ENCODE data around the gene PLVAP.

PLVAP gene

DNA sequence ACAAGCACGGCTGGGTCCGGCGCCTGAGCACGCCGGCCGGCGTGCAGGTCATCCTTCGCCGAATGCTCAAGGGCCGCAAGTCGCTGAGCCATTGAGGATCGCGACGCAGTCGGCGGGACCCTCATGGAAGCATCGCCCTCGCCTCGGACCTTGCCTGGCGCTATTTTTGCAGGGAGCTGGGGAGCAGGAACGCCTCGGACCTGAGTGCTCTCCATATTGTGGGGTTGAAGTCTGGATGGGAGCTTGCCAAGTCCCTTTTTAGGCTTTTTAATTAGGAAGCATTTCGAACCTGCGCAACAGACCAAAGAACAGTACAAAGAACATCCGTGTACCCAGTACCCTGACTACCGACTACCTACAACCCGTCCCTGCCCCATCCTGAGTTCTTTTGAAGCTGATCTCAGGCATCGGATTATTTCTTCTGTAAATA, 70.8 kb downstream of the PLVAP start:
- in situ Hi-C loops (cut with HindIII; ENCODE audit: low sequenced_read_pairs): loop anchor here (25.0 kb wide), 1 partner anchor 144 kb away; no protein-coding TSS in a partner anchor

DNA sequence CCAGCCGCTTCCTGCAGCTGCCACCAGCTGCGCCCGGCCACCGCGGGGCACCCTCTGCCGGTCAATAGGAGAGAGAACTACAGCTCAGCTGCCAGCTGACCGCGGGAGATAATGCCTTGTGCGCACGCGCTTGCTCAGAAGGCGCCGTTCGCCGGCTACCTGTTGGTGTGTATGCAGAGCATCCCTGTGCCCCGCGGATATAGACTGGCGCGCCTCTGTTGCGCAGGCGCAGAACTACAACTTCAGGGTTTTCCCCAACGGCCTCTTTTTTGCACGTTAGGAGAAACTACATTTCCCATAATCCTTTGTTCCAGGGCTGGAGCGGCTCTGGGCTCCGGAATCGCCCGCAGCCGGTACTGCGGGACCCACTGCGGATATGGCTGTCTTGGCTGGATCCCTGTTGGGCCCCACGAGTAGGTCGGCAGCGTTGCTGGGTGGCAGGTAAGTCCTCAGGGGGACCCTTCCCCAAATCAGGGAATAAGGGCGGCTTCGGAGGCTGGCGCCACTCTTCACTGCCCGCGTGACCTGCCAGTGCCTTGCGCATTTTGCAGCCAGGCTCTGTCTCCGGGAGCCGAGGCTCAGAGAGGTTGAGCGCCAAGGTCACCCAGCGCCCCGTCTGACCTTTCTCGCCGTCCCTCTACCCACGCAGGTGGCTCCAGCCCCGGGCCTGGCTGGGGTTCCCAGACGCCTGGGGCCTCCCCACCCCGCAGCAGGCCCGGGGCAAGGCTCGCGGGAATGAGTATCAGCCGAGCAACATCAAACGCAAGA, 71.4 kb downstream of the PLVAP start, which contains the start of gene MRPL34:
Gene MRPL34, plus strand, starts transcription at position 356 of the 768 bp plus-strand sequence. Its CDS starts 21 bp downstream, at position 377.
- TF ChIP-seq, protein P1, sequence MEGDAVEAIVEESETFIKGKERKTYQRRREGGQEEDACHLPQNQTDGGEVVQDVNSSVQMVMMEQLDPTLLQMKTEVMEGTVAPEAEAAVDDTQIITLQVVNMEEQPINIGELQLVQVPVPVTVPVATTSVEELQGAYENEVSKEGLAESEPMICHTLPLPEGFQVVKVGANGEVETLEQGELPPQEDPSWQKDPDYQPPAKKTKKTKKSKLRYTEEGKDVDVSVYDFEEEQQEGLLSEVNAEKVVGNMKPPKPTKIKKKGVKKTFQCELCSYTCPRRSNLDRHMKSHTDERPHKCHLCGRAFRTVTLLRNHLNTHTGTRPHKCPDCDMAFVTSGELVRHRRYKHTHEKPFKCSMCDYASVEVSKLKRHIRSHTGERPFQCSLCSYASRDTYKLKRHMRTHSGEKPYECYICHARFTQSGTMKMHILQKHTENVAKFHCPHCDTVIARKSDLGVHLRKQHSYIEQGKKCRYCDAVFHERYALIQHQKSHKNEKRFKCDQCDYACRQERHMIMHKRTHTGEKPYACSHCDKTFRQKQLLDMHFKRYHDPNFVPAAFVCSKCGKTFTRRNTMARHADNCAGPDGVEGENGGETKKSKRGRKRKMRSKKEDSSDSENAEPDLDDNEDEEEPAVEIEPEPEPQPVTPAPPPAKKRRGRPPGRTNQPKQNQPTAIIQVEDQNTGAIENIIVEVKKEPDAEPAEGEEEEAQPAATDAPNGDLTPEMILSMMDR (IDR thresholded peaks at IDR 0.05; ENCODE audit: low read depth, low read length, missing control alignments): peak; percentile 75
- H3K4me3 ChIP-seq (ENCODE audit: low read depth, low read length): peak within 1 kb of the TSS; percentile 81
- in situ Hi-C loops (cut with HindIII; ENCODE audit: low sequenced_read_pairs): loop anchor here (25.0 kb wide), 1 partner anchor 143 kb away; no protein-coding TSS in a partner anchor
- peak; percentile 96 for DNase-seq (ENCODE audit: low read depth)

More for the DNA sequence above, 70.8 kb downstream of the PLVAP start:
- TF ChIP-seq, protein P1 (IDR thresholded peaks at IDR 0.05; ENCODE audit: low read depth, low read length, missing control alignments): no peak
- no peak for DNase-seq (ENCODE audit: low read depth)
- H3K4me3 ChIP-seq (ENCODE audit: low read depth, low read length): peak overlapping the region; percentile 81

DNA sequence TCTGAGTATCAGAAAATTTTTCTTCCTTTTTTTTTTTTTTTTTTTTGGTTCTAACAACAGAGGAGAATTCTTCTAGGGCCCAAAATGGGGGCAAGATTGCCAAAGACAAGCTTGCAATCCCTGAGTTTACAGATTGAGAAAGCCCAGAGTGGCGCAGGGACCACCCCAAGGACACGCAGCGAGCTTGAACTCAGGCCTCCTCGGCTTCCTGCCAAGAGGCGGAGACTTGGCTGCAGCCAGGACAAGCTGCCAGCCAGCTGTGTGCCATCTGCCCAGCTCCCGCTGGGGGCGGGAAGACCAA, 72.0 kb downstream of the PLVAP start:
- TF ChIP-seq, protein P1 (IDR thresholded peaks at IDR 0.05; ENCODE audit: low read depth, low read length, missing control alignments): no peak
- in situ Hi-C loops (cut with HindIII; ENCODE audit: low sequenced_read_pairs): loop anchor here (25.0 kb wide), 1 partner anchor 143 kb away; no protein-coding TSS in a partner anchor
- DNase-seq (ENCODE audit: low read depth): no peak
- H3K4me3 ChIP-seq (ENCODE audit: low read depth, low read length): peak overlapping the region; percentile 81

DNA sequence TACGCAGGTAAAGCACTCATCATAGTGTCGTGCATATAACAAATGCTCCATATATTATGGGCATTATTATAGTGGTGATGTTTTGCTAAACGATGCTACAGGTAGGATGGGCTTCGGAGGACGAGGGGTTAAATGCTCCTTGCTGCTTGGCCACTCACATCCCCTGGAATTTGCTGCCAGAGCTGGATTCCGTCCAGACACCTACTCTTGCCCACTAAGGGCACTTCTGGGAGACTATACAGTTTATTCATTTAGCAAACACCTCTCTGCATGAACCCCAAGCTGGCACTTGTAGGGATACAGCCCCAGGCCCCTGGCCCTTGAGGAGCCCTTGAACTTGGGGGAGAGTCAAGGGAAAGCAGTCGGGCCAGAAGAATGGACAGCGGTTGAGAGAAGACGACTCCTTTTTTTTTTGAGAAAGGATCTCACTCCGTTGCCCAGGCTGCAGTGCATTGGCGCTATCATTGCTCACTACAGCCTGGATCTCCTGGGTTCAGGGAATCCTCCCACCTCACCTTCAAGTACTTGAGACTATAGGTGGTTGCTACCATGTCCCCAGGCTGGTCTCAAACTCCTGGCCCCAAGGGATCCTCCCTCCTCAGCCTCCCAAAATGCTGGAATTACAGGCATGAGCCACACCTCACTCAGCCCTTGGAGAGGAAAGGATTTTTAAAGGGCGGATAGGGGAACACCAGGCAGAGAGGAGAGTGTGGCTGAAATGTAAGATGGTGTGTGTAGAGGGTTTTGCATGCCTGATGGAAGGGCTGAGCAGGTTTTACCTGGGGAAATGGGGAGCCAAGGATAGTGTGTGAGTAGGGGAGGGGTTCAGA, 72.5 kb downstream of the PLVAP start:
- no peak overlapping the region for H3K4me3 ChIP-seq (ENCODE audit: low read depth, low read length)
- TF ChIP-seq, protein P1 (IDR thresholded peaks at IDR 0.05; ENCODE audit: low read depth, low read length, missing control alignments): no peak

DNA sequence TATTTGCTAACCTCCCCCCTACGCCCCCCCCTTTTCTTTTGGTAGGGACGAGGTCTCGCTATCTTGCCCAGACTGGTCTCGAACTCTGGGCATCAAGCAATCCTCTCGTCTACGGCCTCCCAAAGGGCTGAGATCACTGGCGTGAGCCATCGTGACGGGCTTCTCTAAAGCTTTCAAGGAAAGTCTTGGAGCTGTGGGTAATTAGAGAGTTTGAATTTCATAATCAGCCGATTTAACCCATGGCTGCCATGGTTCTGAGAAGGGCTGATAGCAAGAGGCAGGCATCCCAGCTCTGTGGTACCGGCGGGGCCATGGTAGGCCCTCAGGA, 73.2 kb downstream of the PLVAP start:
- DNase-seq (ENCODE audit: low read depth): no peak
- TF ChIP-seq, protein P1 (IDR thresholded peaks at IDR 0.05; ENCODE audit: low read depth, low read length, missing control alignments): no peak
- no peak overlapping the region for H3K4me3 ChIP-seq (ENCODE audit: low read depth, low read length)
- in situ Hi-C loops (cut with HindIII; ENCODE audit: low sequenced_read_pairs): loop anchor here (25.0 kb wide), 1 partner anchor 142 kb away; no protein-coding TSS in a partner anchor

More for the DNA sequence above, 72.5 kb downstream of the PLVAP start:
- in situ Hi-C loops (cut with HindIII; ENCODE audit: low sequenced_read_pairs): loop anchor here (25.0 kb wide), 1 partner anchor 142 kb away; no protein-coding TSS in a partner anchor
- no peak for DNase-seq (ENCODE audit: low read depth)

DNA sequence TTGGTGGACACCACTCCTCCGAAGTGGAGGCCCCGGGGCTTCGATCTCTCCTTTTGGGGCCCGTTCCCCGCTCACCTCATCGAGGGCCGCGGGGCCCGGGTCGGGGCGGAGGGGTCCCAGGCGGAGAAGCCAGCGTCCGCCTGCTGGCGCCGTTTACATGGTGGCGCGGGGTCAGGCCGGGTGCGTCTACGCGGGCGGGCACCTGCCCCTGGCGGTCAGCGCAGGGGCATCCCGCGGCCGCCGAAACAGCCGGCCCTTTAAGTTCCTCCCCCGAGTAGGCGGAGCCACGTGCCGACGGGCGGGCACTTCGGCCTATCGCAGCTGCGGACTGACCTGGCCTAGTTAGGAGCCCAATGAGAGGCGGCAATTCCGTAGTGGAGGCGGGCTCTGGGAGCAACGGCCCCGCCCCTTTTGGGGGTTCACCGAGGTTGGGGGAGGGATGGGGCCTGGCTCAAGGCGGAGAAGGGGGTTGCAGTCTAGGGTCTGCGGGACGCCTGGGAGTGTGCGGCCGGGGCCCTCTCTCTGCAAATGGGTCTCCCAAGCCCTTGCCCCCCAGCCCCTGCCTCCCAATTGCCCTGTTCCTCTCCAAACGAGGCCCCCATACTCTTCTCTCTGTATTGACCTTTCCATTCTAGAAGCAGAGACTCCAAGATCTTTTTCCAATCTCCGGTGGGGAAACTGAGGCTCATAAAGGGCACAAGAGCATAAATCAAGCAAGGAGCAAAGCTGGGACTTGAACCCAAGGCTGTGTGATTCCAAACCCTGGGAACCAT, 73.8 kb downstream of the PLVAP start, which contains the start of gene ABHD8:
Gene ABHD8, minus strand, starts transcription at position 259 of the 773 bp plus-strand sequence. CDS start 1,809 bp downstream, outside the sequence.
- DNase-seq (ENCODE audit: low read depth): peak; percentile 88
- peak within 1 kb of the TSS; percentile 67 for H3K4me3 ChIP-seq (ENCODE audit: low read depth, low read length)
- in situ Hi-C loops (cut with HindIII; ENCODE audit: low sequenced_read_pairs): loop anchor here (25.0 kb wide), 1 partner anchor 141 kb away; no protein-coding TSS in a partner anchor
- TF ChIP-seq, protein P1 (IDR thresholded peaks at IDR 0.05; ENCODE audit: low read depth, low read length, missing control alignments): peak; percentile 45
